Measurements from ENCODE around the gene MPRIP. TPM values are rescaled to one million over a fixed set of nuclear protein-coding genes. Genes with fewer than 3 reads are reported as not detected.

MPRIP gene
- total RNA-seq, 1 experiment from 2014 or later = 258 TPM

DNA sequence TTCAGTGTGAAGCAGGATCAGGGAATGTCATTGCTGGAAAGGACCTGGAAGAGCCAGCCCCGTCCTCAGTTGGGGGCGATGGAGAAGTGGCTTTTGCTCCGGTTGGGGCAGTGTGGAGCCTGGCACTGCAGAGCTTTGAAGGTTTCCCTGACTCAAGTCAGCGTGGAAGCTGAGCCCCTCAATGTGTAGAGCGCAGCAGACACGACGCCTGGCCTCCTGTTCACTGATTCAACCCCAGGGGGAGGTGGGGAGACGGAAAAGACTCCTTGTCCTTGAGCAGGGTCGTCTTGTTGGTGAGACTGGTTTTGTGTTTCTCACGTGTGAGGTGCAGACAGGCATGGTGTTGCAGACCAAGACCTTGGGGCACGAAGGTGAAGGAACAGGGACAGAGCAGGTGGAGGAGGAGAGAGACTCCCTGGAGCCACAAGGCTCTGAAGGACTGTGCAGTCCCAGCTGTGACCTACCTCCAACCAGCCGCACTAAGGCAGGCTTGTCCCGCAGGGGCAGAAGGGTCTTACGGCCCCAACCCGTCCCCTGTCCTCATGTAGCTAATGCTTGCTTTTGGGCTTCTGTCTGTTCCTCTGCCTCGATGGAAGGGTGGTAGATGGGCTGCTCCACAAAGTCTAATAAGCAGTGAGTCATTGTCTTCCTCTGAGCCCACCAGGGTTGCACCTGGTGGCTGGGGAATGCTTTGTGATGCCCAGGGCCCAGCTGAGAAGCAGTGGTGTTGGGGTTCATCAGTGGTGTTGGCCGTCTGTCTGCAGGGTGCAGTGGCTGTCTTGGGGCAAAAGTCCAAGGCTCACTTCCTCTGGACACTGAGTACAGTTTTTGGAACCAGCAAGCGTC is 47.8 kb downstream of the MPRIP start:
- intact Hi-C loops (cut with micrococcal nuclease) = no loop called here

More for the DNA sequence above, 47.8 kb downstream of the MPRIP start:
- no peak overlapping the region for H3K9ac ChIP-seq (ENCODE audit: low read length)
- H3K9me3 ChIP-seq (ENCODE audit: control insufficient read depth in 1 of 2, insufficient read depth in 1 of 2, low read depth in 1 of 2, low read length in 2 of 2) = no peaks in the 10 kb centered on the region
- peaks cover 3% of the 10 kb centered on the region; the same call in 1 of the 2 replicates for H4K20me1 ChIP-seq (ENCODE audit: insufficient read depth)
- no peak overlapping the region for H2AFZ ChIP-seq (ENCODE audit: low read depth, low read length, poor library complexity, severe bottlenecking)
- H3K4me3 ChIP-seq (replicated peaks in 1 of 2; ENCODE audit: low read depth in 1 of 2, low read length in 2 of 2) = no peak overlapping the region
- peaks cover 92% of the 10 kb centered on the region for H3K79me2 ChIP-seq (ENCODE audit: insufficient read depth, low read length)
- ChIA-PET POLR2A (interaction anchor here (0.6 kb wide), 1 partner anchor 188 kb away, joined by 3 read pairs; no protein-coding TSS in a partner anchor), CTCF (no interaction called here), RAD21 (ENCODE audit: low non-redundant PET in 1 of 2, low total read pairs in 2 of 2, uncharacterized antibody in 2 of 2, unreplicated experiment in 2 of 2) (no interaction called here)
- no peaks in the 10 kb centered on the region for H3K9me2 ChIP-seq (ENCODE audit: insufficient read depth)
- no peak overlapping the region for H3K27ac ChIP-seq (ENCODE audit: low read depth, low read length)
- H3K4me1 ChIP-seq (ENCODE audit: control insufficient read depth in 1 of 2, insufficient read depth in 2 of 2, low read length in 2 of 2) = peaks cover 8 to 31% of the 10 kb centered on the region in 2 experiments
- no peaks in the 10 kb centered on the region for H3K27me3 ChIP-seq (ENCODE audit: insufficient read depth, low read length)
- peaks cover 0 to 7% of the 10 kb centered on the region in 2 experiments; a peak in 1 of 4 replicates for H3K36me3 ChIP-seq (ENCODE audit: control insufficient read depth in 1 of 2, insufficient read depth in 2 of 2, low read length in 2 of 2)
- TF ChIP-seq CBX3 (IDR thresholded peaks at IDR 0.05; ENCODE audit: low read depth) (no peak), RAD21 (IDR thresholded peaks at IDR 0.05; ENCODE audit: low read depth) (no peak), EGR1 (IDR thresholded peaks at IDR 0.05; ENCODE audit: low read depth) (no peak), EZH2phosphoT487 (IDR thresholded peaks at IDR 0.05; ENCODE audit: borderline replicate concordance) (no peak), SP1 (IDR thresholded peaks at IDR 0.05; ENCODE audit: low read depth) (no peak), POLR2A (IDR thresholded peaks at IDR 0.05; ENCODE audit: borderline replicate concordance, extremely low read depth, insufficient read depth, insufficient read length) (no peak), ZNF274 (IDR thresholded peaks at IDR 0.05; ENCODE audit: low read depth, low read length) (no peak), SRF (IDR thresholded peaks at IDR 0.05; ENCODE audit: low read depth) (no peak), POLR2AphosphoS5 (IDR thresholded peaks at IDR 0.05; ENCODE audit: low read depth, low read length) (no peak), JUND (IDR thresholded peaks at IDR 0.05) (no peak), TCF7L2 (IDR thresholded peaks at IDR 0.05; ENCODE audit: borderline replicate concordance, extremely low read depth, insufficient read depth, insufficient read length) (no peak), FOSL1 (IDR thresholded peaks at IDR 0.05; ENCODE audit: low read depth) (no peak), ZFX (IDR thresholded peaks at IDR 0.05) (no peak)
- TF ChIP-seq, protein P1, sequence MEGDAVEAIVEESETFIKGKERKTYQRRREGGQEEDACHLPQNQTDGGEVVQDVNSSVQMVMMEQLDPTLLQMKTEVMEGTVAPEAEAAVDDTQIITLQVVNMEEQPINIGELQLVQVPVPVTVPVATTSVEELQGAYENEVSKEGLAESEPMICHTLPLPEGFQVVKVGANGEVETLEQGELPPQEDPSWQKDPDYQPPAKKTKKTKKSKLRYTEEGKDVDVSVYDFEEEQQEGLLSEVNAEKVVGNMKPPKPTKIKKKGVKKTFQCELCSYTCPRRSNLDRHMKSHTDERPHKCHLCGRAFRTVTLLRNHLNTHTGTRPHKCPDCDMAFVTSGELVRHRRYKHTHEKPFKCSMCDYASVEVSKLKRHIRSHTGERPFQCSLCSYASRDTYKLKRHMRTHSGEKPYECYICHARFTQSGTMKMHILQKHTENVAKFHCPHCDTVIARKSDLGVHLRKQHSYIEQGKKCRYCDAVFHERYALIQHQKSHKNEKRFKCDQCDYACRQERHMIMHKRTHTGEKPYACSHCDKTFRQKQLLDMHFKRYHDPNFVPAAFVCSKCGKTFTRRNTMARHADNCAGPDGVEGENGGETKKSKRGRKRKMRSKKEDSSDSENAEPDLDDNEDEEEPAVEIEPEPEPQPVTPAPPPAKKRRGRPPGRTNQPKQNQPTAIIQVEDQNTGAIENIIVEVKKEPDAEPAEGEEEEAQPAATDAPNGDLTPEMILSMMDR (IDR thresholded peaks at IDR 0.05 in 2 of 3, conservative IDR thresholded peaks at IDR 0.05 in 1 of 3; ENCODE audit: borderline replicate concordance in 1 of 3, insufficient read depth in 1 of 3, low read depth in 2 of 3, low read length in 2 of 3) = no peak
- TF ChIP-seq, protein P2, sequence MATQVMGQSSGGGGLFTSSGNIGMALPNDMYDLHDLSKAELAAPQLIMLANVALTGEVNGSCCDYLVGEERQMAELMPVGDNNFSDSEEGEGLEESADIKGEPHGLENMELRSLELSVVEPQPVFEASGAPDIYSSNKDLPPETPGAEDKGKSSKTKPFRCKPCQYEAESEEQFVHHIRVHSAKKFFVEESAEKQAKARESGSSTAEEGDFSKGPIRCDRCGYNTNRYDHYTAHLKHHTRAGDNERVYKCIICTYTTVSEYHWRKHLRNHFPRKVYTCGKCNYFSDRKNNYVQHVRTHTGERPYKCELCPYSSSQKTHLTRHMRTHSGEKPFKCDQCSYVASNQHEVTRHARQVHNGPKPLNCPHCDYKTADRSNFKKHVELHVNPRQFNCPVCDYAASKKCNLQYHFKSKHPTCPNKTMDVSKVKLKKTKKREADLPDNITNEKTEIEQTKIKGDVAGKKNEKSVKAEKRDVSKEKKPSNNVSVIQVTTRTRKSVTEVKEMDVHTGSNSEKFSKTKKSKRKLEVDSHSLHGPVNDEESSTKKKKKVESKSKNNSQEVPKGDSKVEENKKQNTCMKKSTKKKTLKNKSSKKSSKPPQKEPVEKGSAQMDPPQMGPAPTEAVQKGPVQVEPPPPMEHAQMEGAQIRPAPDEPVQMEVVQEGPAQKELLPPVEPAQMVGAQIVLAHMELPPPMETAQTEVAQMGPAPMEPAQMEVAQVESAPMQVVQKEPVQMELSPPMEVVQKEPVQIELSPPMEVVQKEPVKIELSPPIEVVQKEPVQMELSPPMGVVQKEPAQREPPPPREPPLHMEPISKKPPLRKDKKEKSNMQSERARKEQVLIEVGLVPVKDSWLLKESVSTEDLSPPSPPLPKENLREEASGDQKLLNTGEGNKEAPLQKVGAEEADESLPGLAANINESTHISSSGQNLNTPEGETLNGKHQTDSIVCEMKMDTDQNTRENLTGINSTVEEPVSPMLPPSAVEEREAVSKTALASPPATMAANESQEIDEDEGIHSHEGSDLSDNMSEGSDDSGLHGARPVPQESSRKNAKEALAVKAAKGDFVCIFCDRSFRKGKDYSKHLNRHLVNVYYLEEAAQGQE (IDR thresholded peaks at IDR 0.05; ENCODE audit: low read depth) = no peak
- TF ChIP-seq, protein P3, sequence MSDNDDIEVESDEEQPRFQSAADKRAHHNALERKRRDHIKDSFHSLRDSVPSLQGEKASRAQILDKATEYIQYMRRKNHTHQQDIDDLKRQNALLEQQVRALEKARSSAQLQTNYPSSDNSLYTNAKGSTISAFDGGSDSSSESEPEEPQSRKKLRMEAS (IDR thresholded peaks at IDR 0.05) = no peak
- TF ChIP-seq, protein P4, sequence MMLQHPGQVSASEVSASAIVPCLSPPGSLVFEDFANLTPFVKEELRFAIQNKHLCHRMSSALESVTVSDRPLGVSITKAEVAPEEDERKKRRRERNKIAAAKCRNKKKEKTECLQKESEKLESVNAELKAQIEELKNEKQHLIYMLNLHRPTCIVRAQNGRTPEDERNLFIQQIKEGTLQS (IDR thresholded peaks at IDR 0.05) = no peak
- TF ChIP-seq, protein P5, sequence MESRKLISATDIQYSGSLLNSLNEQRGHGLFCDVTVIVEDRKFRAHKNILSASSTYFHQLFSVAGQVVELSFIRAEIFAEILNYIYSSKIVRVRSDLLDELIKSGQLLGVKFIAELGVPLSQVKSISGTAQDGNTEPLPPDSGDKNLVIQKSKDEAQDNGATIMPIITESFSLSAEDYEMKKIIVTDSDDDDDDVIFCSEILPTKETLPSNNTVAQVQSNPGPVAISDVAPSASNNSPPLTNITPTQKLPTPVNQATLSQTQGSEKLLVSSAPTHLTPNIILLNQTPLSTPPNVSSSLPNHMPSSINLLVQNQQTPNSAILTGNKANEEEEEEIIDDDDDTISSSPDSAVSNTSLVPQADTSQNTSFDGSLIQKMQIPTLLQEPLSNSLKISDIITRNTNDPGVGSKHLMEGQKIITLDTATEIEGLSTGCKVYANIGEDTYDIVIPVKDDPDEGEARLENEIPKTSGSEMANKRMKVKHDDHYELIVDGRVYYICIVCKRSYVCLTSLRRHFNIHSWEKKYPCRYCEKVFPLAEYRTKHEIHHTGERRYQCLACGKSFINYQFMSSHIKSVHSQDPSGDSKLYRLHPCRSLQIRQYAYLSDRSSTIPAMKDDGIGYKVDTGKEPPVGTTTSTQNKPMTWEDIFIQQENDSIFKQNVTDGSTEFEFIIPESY (IDR thresholded peaks at IDR 0.05; ENCODE audit: extremely low read depth, insufficient replicate concordance, low read length) = no peak
- BruUV-seq (replicated peaks) = no TSS peak
- ATAC-seq (no peak), DNase-seq (ENCODE audit: low read depth, low spot score) (no peak)
- no peak overlapping the region for H3K4me2 ChIP-seq (ENCODE audit: low read length)
